Body of pancreas (tissue), 4 donors: ENCODE results near the gene CCDC146.

Source experiments
- CTCF ChIP-seq, 7 experiments: fragments of 450-650 bp in 4 of 7; fragments of 200-600 bp in 3 of 7; sonication (generic) in 3 of 7; IDR thresholded peaks; one replicate each; pipeline ENCODE4 v1.5.1; 2016 to 2019; ENCODE audit warnings: antibody characterized with exemption in 7 of 7
- POLR2A ChIP-seq, 3 donors: fragments of 450-650 bp; IDR thresholded peaks; one replicate each; pipeline ENCODE4 v1.6.1; 2016; ENCODE audit warnings: antibody characterized with exemption in 3 of 3, mild to moderate bottlenecking in 2 of 3

- TF ChIP-seq POLR2A (IDR thresholded peaks at IDR 0.05), result no peak
- TF ChIP-seq CTCF (IDR thresholded peaks at IDR 0.05), result no peak
These were observed 93.9 kb downstream of the CCDC146 start for GRCh38 chr7:77216181-77216845.
